Upper lobe of left lung (tissue), 6 donors: ENCODE data around the gene PDE11A. TPM values are rescaled to one million over a fixed set of nuclear protein-coding genes. Genes with fewer than 3 reads are reported as not detected.

Source experiments
- ATAC-seq, 2 donors: fragments of 200-7000 bp; cut with Tn5 transposase; one replicate each; pipeline ENCODE4 v1.9.1; 2022; ENCODE audit warnings: mild to moderate bottlenecking in 2 of 2, moderate library complexity in 2 of 2; ENCODE audit not compliant: low FRiP score in 2 of 2
- DNase-seq, 2 donors: peaks; one replicate each; pipeline ENCODE4 v3.0.0-alpha.2; 2019 to 2020
- H3K27ac ChIP-seq, 4 donors: fragments of 200-600 bp; sonication (generic); one replicate each; pipeline ENCODE4 v1.5.1; 2016 to 2019
- H3K27me3 ChIP-seq, 4 donors: fragments of 200-600 bp; sonication (generic); one replicate each; pipeline ENCODE4 v1.5.1; 2017 to 2019
- H3K36me3 ChIP-seq, 4 donors: fragments of 200-600 bp; sonication (generic); one replicate each; pipeline ENCODE4 v1.5.1; 2016 to 2019
- H3K4me1 ChIP-seq, 4 donors: fragments of 200-600 bp; sonication (generic); one replicate each; pipeline ENCODE4 v1.5.1; 2018 to 2019
- H3K4me3 ChIP-seq, 4 donors: fragments of 200-600 bp; sonication (generic); one replicate each; pipeline ENCODE4 v1.5.1; 2017 to 2019; ENCODE audit warnings: mild to moderate bottlenecking in 2 of 4, moderate library complexity in 1 of 4
- H3K9me3 ChIP-seq, 4 donors: fragments of 200-600 bp; sonication (generic); one replicate each; pipeline ENCODE4 v1.5.1; 2018 to 2019
- CTCF ChIP-seq, 6 experiments: fragments of 450-650 bp in 4 of 6; fragments of 200-600 bp in 2 of 6; sonication (generic) in 2 of 6; IDR thresholded peaks; one replicate each; pipeline ENCODE4 v1.5.1; 2016 to 2019; ENCODE audit warnings: antibody characterized with exemption in 6 of 6
- EP300 ChIP-seq, 4 donors: sonication (generic); formaldehyde crosslinking; IDR thresholded peaks; one replicate each; pipeline ENCODE4 v1.5.1; 2017; ENCODE audit warnings: antibody characterized with exemption in 4 of 4, control low read depth in 2 of 4
- POLR2A ChIP-seq, 4 donors: fragments of 450-650 bp; IDR thresholded peaks; one replicate each; pipeline ENCODE4 v1.5.1; 2016 to 2017; ENCODE audit warnings: antibody characterized with exemption in 4 of 4, mild to moderate bottlenecking in 2 of 4
- POLR2AphosphoS5 ChIP-seq, 2 donors: sonication (generic); formaldehyde crosslinking; IDR thresholded peaks; one replicate each; pipeline ENCODE4 v1.5.1; 2017; ENCODE audit warnings: antibody characterized with exemption in 2 of 2
- WGBS, 2 donors: methylation state at CpG; one replicate each; pipeline ENCODE4 v1.1.5; 2017 to 2018; 5-methylcytosine and 5-hydroxymethylcytosine counted together
- total RNA-seq, 6 donors: library from RNA; depleted of rRNA in 4 of 6; stranded (reverse); fragments of >200 nt in 4 of 6; gene quantifications; one replicate each; pipeline versions ENCODE4 v1.1.0 to v1.2.1, GENCODE V29; 2016 to 2021
- donor health status: DM: no; HTN: no; CAD: no; lungs with moderate emphysema.
- donor health status: DM: no; HTN: yes; CAD: no; lungs with severe emphysema.

Gene PDE11A
- total RNA-seq, 6 donors from 2014 or later = 0.03 to 0.57 (median 0.33) TPM; not detected in 3

- H3K9me3 ChIP-seq = no peaks in the 10 kb centered on the region
- no peak overlapping the region for H3K27ac ChIP-seq
- DNase-seq (no peak), ATAC-seq (no peak)
- no peaks in the 10 kb centered on the region for H3K27me3 ChIP-seq
- WGBS, 2 donors = 67 to 81% methylated on average over 4 of the region's 4 CpGs
- no peaks in the 10 kb centered on the region for H3K4me1 ChIP-seq
- no peaks in the 10 kb centered on the region for H3K36me3 ChIP-seq
- no peak for TF ChIP-seq POLR2AphosphoS5 (IDR thresholded peaks at IDR 0.05)
- TF ChIP-seq CTCF (IDR thresholded peaks at IDR 0.05) = no peak
- no peak for TF ChIP-seq EP300 (IDR thresholded peaks at IDR 0.05)
- TF ChIP-seq POLR2A (IDR thresholded peaks at IDR 0.05) = no peak
- no peak overlapping the region for H3K4me3 ChIP-seq
Observed at GRCh38 chr2:177665328-177665727, 407.2 kb downstream of the PDE11A start.

- ATAC-seq (no peak), DNase-seq (no peak)
- Histone ChIP-seq H3K27me3 (no peaks in the 10 kb centered on the region), H3K4me1 (no peaks in the 10 kb centered on the region), H3K36me3 (no peaks in the 10 kb centered on the region), H3K4me3 (no peak overlapping the region), H3K27ac (no peak overlapping the region), H3K9me3 (no peaks in the 10 kb centered on the region)
- TF ChIP-seq EP300 (IDR thresholded peaks at IDR 0.05) (no peak), POLR2AphosphoS5 (IDR thresholded peaks at IDR 0.05) (no peak), POLR2A (IDR thresholded peaks at IDR 0.05) (no peak), CTCF (IDR thresholded peaks at IDR 0.05) (no peak)
- 66 to 77% methylated on average over 4 of the region's 4 CpGs for WGBS, 2 donors
Observed at GRCh38 chr2:177662895-177663294, 409.7 kb downstream of the PDE11A start.

- no peaks in the 10 kb centered on the region for H3K36me3 ChIP-seq
- no peaks in the 10 kb centered on the region for H3K27me3 ChIP-seq
- H3K4me1 ChIP-seq = no peaks in the 10 kb centered on the region
- H3K27ac ChIP-seq = no peak overlapping the region
- H3K4me3 ChIP-seq = no peak overlapping the region
- DNase-seq (no peak), ATAC-seq (peak in 1 of 2 donors; percentile 61)
- no peaks in the 10 kb centered on the region for H3K9me3 ChIP-seq
- WGBS, 2 donors = 75 to 82% methylated on average over 3 of the region's 3 CpGs
- no peak for TF ChIP-seq EP300 (IDR thresholded peaks at IDR 0.05)
- no peak for TF ChIP-seq POLR2AphosphoS5 (IDR thresholded peaks at IDR 0.05)
- no peak for TF ChIP-seq CTCF (IDR thresholded peaks at IDR 0.05)
- no peak for TF ChIP-seq POLR2A (IDR thresholded peaks at IDR 0.05)
Observed at GRCh38 chr2:177660742-177661141, 411.8 kb downstream of the PDE11A start.

- ATAC-seq (no peak), DNase-seq (no peak)
- TF ChIP-seq POLR2AphosphoS5 (IDR thresholded peaks at IDR 0.05) = no peak
- no peak for TF ChIP-seq CTCF (IDR thresholded peaks at IDR 0.05)
- no peak for TF ChIP-seq EP300 (IDR thresholded peaks at IDR 0.05)
- no peak for TF ChIP-seq POLR2A (IDR thresholded peaks at IDR 0.05)
- Histone ChIP-seq H3K9me3 (no peaks in the 10 kb centered on the region), H3K4me1 (no peaks in the 10 kb centered on the region), H3K27ac (no peak overlapping the region), H3K4me3 (no peak overlapping the region), H3K36me3 (no peaks in the 10 kb centered on the region), H3K27me3 (no peaks in the 10 kb centered on the region)
Observed at GRCh38 chr2:177658309-177658708, 414.3 kb downstream of the PDE11A start.

- WGBS, 2 donors = 45 to 59% methylated on average over 7 of the region's 7 CpGs
- DNase-seq = no peak
Observed at GRCh38 chr2:177651833-177652232, 420.7 kb downstream of the PDE11A start.

More at GRCh38 chr2:177651833-177652232, 420.7 kb downstream of the PDE11A start:
- Histone ChIP-seq H3K4me1 (peaks cover 0 to 4% (median 0%) of the 10 kb centered on the region in 4 donors), H3K27me3 (no peaks in the 10 kb centered on the region), H3K27ac (no peak overlapping the region), H3K4me3 (no peak overlapping the region), H3K36me3 (no peaks in the 10 kb centered on the region), H3K9me3 (no peaks in the 10 kb centered on the region)
- no peak for ATAC-seq
- TF ChIP-seq POLR2A (IDR thresholded peaks at IDR 0.05) = no peak
- TF ChIP-seq POLR2AphosphoS5 (IDR thresholded peaks at IDR 0.05) = no peak
- TF ChIP-seq CTCF (IDR thresholded peaks at IDR 0.05) = no peak
